Ishikawa (cell line): ENCODE measurements around the gene CDC42EP3.

Source experiments
- CEBPB ChIP-seq: IDR thresholded peaks from 2 replicates; pipeline ENCODE4 v1.6.1; 2012
- EGR1 ChIP-seq: IDR thresholded peaks from 2 replicates; pipeline ENCODE4 v1.6.1; 2012
- EP300 ChIP-seq: IDR thresholded peaks from 2 replicates; pipeline ENCODE4 v1.6.1; 2012; ENCODE audit warnings: borderline replicate concordance
- MAX ChIP-seq: IDR thresholded peaks from 2 replicates; pipeline ENCODE4 v1.6.1; 2012
- NFIC ChIP-seq: IDR thresholded peaks from 2 replicates; pipeline ENCODE4 v1.6.1; 2012
- RAD21 ChIP-seq: IDR thresholded peaks from 2 replicates; pipeline ENCODE4 v1.6.1; 2012; ENCODE audit warnings: low read depth
- TAF1 ChIP-seq: IDR thresholded peaks from 2 replicates; pipeline ENCODE4 v1.6.1; 2012; ENCODE audit warnings: low read depth, mild to moderate bottlenecking
- USF1 ChIP-seq: IDR thresholded peaks from 2 replicates; pipeline ENCODE4 v1.6.1; 2012
- YY1 ChIP-seq: IDR thresholded peaks from 2 replicates; pipeline ENCODE4 v1.6.1; 2012; ENCODE audit warnings: low read depth

GRCh38 chr2:37619230-37619958 lies 52.0 kb downstream of the CDC42EP3 start:
- no peak for TF ChIP-seq MAX
- no peak for TF ChIP-seq YY1
- TF ChIP-seq NFIC: no peak
- no peak for TF ChIP-seq EGR1
- no peak for TF ChIP-seq EP300
- TF ChIP-seq TAF1: no peak
- TF ChIP-seq CEBPB: no peak
- no peak for TF ChIP-seq RAD21
- no peak for TF ChIP-seq USF1
